Panc1 (cell line): ENCODE measurements around the gene BTRC.

Experiments used
- CTCF ChIP-seq: fragments of 450-650 bp; IDR thresholded peaks from 2 replicates; pipeline ENCODE4 v1.5.1; 2017; ENCODE audit warnings: mild to moderate bottlenecking
- REST ChIP-seq, 2 experiments: IDR thresholded peaks; 2 replicates each; pipeline ENCODE4 v1.6.1; 2011 to 2012; ENCODE audit warnings: low read depth in 2 of 2, control low read depth in 1 of 2, low read length in 1 of 2, mild to moderate bottlenecking in 1 of 2, moderate library complexity in 1 of 2; ENCODE audit not compliant: insufficient read depth in 1 of 2
- SIN3A ChIP-seq: IDR thresholded peaks from 2 replicates; pipeline ENCODE4 v1.6.1; 2012; ENCODE audit warnings: low read depth, mild to moderate bottlenecking, low read length, moderate library complexity, borderline replicate concordance; ENCODE audit not compliant: insufficient read depth

- TF ChIP-seq CTCF (no peak), REST (IDR thresholded peaks at IDR 0.05; ENCODE audit: insufficient read depth in 1 of 2, low read depth in 2 of 2, low read length in 1 of 2) (no peak), SIN3A (no peak)
Measured at GRCh38 chr10:101560298-101561067, 206.5 kb downstream of the BTRC start.
